GM12873 (cell line): ENCODE results near the gene CGAS.

Experiments used
- CTCF ChIP-seq: IDR thresholded peaks from 2 replicates; pipeline ENCODE4 v1.5.1; 2012; ENCODE audit warnings: low read depth, mild to moderate bottlenecking, moderate library complexity, low read length, control low read depth; ENCODE audit not compliant: insufficient read depth; ENCODE audit errors: missing control alignments

CGAS gene

GRCh38 chr6:73443555-73443954 is 8.5 kb downstream of the CGAS start:
- TF ChIP-seq CTCF = no peak

- TF ChIP-seq CTCF = no peak
These were observed 16.9 kb downstream of the CGAS start for GRCh38 chr6:73435236-73435635.

GRCh38 chr6:73421534-73421933 is 30.6 kb downstream of the CGAS start:
- TF ChIP-seq CTCF = no peak

GRCh38 chr6:73418081-73418741 is 33.9 kb downstream of the CGAS start:
- TF ChIP-seq CTCF = no peak

- TF ChIP-seq CTCF = no peak
These were observed 39.0 kb downstream of the CGAS start for GRCh38 chr6:73413102-73413501.

- no peak for TF ChIP-seq CTCF
These were observed 42.7 kb downstream of the CGAS start for GRCh38 chr6:73409395-73409794.

- TF ChIP-seq CTCF = no peak
These were observed 51.4 kb downstream of the CGAS start for GRCh38 chr6:73400656-73401055.
